ENCODE measurements around the gene PDE3B. TPM values are rescaled to one million over a fixed set of nuclear protein-coding genes. Genes with fewer than 3 reads are reported as not detected.
A peak's percentile ranks its signal among the peaks of the same experiment; 100 is the strongest.

The PDE3B gene
- total and polyA plus RNA-seq, 9 of the 15 experiments (the other 6 are each of a cell fraction or from before 2014, with no cell fraction given): 2.3 to 22.5 (median 12.2) TPM

DNA sequence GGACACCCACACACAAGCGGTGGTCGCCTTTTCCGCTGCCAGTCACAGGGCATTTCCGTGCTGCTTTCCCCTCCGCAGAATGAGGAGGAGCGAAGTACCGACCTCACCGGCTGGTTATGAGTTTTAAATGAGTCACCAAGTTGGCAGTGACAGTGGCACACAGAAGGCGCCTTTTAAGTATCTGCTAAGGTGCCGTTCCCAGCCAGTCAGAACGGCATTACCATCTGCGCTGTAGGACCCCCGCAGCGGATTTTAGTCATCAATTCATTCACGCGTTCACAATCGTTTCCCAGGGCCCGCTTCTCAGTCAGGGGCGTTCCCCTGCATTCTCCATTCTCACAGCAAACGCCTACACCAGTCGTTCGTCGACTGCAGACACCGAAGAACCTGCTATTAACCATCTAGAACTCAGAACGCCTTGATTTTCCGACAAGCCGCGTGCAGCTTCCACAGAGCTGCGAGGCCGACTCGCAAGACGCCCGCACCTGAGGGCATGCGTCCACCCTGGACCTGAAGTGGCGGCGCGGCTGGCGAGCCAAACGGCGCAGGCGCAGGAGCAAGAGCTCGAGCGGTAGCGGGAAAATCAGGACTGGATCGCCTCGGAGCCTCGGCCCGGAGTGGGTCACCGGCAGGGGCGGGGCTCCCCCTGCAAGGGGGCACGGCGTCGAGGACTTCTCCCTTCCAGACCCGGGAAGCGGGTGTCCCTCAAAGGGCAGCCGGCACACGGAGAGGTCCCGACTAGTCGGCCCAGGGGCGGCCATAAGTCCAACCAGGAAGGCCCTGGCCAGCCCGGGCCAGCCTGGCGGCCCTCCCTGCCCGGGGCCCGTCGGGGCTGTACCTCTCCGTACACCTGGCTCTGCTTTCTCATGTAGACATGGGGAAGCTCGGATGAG is 247.8 kb downstream of the PDE3B start (continued):
- TF ChIP-seq, protein P1, sequence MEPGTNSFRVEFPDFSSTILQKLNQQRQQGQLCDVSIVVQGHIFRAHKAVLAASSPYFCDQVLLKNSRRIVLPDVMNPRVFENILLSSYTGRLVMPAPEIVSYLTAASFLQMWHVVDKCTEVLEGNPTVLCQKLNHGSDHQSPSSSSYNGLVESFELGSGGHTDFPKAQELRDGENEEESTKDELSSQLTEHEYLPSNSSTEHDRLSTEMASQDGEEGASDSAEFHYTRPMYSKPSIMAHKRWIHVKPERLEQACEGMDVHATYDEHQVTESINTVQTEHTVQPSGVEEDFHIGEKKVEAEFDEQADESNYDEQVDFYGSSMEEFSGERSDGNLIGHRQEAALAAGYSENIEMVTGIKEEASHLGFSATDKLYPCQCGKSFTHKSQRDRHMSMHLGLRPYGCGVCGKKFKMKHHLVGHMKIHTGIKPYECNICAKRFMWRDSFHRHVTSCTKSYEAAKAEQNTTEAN (CRISPR knock-in tag; IDR thresholded peaks at IDR 0.05): 0 out of 2 replicates have a peak, but pooled peaks have one; percentile 27
- 0 out of 2 replicates have a peak, but pooled peaks have one; percentile 10 for TF ChIP-seq BCOR (IDR thresholded peaks at IDR 0.05)
- peak; percentile 93 for TF ChIP-seq LCOR (CRISPR knock-in tag; IDR thresholded peaks at IDR 0.05)
- TF ChIP-seq SP1 (CRISPR knock-in tag; IDR thresholded peaks at IDR 0.05): peak; percentile 53
- no peak for TF ChIP-seq ZNF232 (CRISPR knock-in tag; IDR thresholded peaks at IDR 0.05)
- TF ChIP-seq, protein P2, sequence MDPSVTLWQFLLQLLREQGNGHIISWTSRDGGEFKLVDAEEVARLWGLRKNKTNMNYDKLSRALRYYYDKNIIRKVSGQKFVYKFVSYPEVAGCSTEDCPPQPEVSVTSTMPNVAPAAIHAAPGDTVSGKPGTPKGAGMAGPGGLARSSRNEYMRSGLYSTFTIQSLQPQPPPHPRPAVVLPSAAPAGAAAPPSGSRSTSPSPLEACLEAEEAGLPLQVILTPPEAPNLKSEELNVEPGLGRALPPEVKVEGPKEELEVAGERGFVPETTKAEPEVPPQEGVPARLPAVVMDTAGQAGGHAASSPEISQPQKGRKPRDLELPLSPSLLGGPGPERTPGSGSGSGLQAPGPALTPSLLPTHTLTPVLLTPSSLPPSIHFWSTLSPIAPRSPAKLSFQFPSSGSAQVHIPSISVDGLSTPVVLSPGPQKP (CRISPR knock-in tag; IDR thresholded peaks at IDR 0.05): no peak
- TF ChIP-seq SIN3A (IDR thresholded peaks at IDR 0.05; ENCODE audit: borderline replicate concordance in 2 of 2, control insufficient read depth in 1 of 2, low read depth in 2 of 2, low read length in 2 of 2): no peak
- TF ChIP-seq, protein P3, sequence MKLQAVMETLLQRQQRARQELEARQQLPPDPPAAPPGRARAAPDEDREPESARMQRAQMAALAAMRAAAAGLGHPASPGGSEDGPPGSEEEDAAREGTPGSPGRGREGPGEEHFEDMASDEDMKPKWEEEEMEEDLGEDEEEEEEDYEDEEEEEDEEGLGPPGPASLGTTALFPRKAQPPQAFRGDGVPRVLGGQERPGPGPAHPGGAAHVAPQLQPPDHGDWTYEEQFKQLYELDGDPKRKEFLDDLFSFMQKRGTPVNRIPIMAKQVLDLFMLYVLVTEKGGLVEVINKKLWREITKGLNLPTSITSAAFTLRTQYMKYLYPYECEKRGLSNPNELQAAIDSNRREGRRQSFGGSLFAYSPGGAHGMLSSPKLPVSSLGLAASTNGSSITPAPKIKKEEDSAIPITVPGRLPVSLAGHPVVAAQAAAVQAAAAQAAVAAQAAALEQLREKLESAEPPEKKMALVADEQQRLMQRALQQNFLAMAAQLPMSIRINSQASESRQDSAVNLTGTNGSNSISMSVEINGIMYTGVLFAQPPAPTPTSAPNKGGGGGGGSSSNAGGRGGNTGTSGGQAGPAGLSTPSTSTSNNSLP (IDR thresholded peaks at IDR 0.05; ENCODE audit: borderline replicate concordance, low read depth, low read length): no peak
- no peak for TF ChIP-seq ZBED1 (IDR thresholded peaks at IDR 0.05)
- peak; percentile 67 for TF ChIP-seq RB1 (IDR thresholded peaks at IDR 0.05; ENCODE audit: low read depth)
- TF ChIP-seq, protein P4, sequence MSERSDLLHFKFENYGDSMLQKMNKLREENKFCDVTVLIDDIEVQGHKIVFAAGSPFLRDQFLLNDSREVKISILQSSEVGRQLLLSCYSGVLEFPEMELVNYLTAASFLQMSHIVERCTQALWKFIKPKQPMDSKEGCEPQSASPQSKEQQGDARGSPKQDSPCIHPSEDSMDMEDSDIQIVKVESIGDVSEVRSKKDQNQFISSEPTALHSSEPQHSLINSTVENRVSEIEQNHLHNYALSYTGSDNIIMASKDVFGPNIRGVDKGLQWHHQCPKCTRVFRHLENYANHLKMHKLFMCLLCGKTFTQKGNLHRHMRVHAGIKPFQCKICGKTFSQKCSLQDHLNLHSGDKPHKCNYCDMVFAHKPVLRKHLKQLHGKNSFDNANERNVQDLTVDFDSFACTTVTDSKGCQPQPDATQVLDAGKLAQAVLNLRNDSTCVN (CRISPR knock-in tag; IDR thresholded peaks at IDR 0.05): no peak
- TF ChIP-seq CBX8 (IDR thresholded peaks at IDR 0.05; ENCODE audit: borderline replicate concordance, extremely low read depth, low read depth, low read length, poor library complexity, severe bottlenecking): no peak
- TF ChIP-seq ZNF408 (CRISPR knock-in tag; IDR thresholded peaks at IDR 0.05; ENCODE audit: low read depth): no peak
- TF ChIP-seq, protein P5, sequence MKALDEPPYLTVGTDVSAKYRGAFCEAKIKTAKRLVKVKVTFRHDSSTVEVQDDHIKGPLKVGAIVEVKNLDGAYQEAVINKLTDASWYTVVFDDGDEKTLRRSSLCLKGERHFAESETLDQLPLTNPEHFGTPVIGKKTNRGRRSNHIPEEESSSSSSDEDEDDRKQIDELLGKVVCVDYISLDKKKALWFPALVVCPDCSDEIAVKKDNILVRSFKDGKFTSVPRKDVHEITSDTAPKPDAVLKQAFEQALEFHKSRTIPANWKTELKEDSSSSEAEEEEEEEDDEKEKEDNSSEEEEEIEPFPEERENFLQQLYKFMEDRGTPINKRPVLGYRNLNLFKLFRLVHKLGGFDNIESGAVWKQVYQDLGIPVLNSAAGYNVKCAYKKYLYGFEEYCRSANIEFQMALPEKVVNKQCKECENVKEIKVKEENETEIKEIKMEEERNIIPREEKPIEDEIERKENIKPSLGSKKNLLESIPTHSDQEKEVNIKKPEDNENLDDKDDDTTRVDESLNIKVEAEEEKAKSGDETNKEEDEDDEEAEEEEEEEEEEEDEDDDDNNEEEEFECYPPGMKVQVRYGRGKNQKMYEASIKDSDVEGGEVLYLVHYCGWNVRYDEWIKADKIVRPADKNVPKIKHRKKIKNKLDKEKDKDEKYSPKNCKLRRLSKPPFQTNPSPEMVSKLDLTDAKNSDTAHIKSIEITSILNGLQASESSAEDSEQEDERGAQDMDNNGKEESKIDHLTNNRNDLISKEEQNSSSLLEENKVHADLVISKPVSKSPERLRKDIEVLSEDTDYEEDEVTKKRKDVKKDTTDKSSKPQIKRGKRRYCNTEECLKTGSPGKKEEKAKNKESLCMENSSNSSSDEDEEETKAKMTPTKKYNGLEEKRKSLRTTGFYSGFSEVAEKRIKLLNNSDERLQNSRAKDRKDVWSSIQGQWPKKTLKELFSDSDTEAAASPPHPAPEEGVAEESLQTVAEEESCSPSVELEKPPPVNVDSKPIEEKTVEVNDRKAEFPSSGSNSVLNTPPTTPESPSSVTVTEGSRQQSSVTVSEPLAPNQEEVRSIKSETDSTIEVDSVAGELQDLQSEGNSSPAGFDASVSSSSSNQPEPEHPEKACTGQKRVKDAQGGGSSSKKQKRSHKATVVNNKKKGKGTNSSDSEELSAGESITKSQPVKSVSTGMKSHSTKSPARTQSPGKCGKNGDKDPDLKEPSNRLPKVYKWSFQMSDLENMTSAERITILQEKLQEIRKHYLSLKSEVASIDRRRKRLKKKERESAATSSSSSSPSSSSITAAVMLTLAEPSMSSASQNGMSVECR (CRISPR knock-in tag; IDR thresholded peaks at IDR 0.05): peak; percentile 84

Data from K562 (cell line).